K562 (cell line): ENCODE data around the gene CLIP1. TPM values are rescaled to one million over a fixed set of nuclear protein-coding genes. Genes with fewer than 3 reads are reported as not detected.

Experiments used
- ATF7 ChIP-seq: fragments of 450-650 bp; IDR thresholded peaks from 2 replicates; pipeline ENCODE4 v1.7.1; 2014; ENCODE audit warnings: mild to moderate bottlenecking, moderate library complexity
- BRD4 ChIP-seq: fragments of 200-600 bp; sonication (generic); IDR thresholded peaks from 2 replicates; pipeline ENCODE4 v1.6.1; 2017; ENCODE audit warnings: inconsistent platforms
- CBX8 ChIP-seq: fragments of 200-600 bp; sonication (generic); IDR thresholded peaks from 2 replicates; pipeline ENCODE4 v1.6.1; 2012; ENCODE audit warnings: borderline replicate concordance, mixed run types, low read depth, mild to moderate bottlenecking, moderate library complexity, mixed read lengths, low read length, control low read depth, inconsistent platforms; ENCODE audit not compliant: poor library complexity, severe bottlenecking; ENCODE audit errors: extremely low read depth
- DIDO1 ChIP-seq: fragments of 450-650 bp; IDR thresholded peaks from 2 replicates; pipeline ENCODE4 v1.6.1; 2016; ENCODE audit warnings: low read depth, missing biosample characterization, missing genetic modification characterization
- GABPB1 ChIP-seq: sonication (generic); formaldehyde crosslinking; IDR thresholded peaks from 2 replicates; pipeline ENCODE4 v1.8.0; 2022; ENCODE audit warnings: mild to moderate bottlenecking, missing genetic modification reagents
- HMG20A ChIP-seq: fragments of 450-650 bp; formaldehyde crosslinking; conservative IDR thresholded peaks from 2 replicates; pipeline ENCODE4 v1.4.0; 2020; ENCODE audit warnings: mild to moderate bottlenecking, mixed read lengths
- KLF6 ChIP-seq: fragments of 250-450 bp; sonication (Bioruptor Pico); IDR thresholded peaks from 2 replicates; pipeline ENCODE4 v1.4.0; 2020; ENCODE audit warnings: mild to moderate bottlenecking, moderate library complexity, borderline replicate concordance
- MAFK ChIP-seq: IDR thresholded peaks from 2 replicates; pipeline ENCODE4 v1.6.1; 2011; ENCODE audit warnings: low read length, improper control_type of control experiment
- MEF2D ChIP-seq: conservative IDR thresholded peaks from 2 replicates; pipeline ENCODE4 v1.6.1; 2016; ENCODE audit warnings: low read depth, missing genetic modification characterization, missing compliant biosample characterization
- MTA3 ChIP-seq: fragments of 450-650 bp; formaldehyde crosslinking; IDR thresholded peaks from 2 replicates; pipeline ENCODE4 v1.6.1; 2017; ENCODE audit warnings: mild to moderate bottlenecking, borderline replicate concordance
- NFIX ChIP-seq: fragments of 250-450 bp; sonication (Bioruptor Pico); IDR thresholded peaks from 2 replicates; pipeline ENCODE4 v1.4.0; 2020; ENCODE audit warnings: low read depth, mild to moderate bottlenecking, moderate library complexity
- NR2C2 ChIP-seq, 2 experiments: fragments of 200-800 bp in 1 of 2; sonication (Bioruptor generic) in 1 of 2; sonication (generic) in 1 of 2; formaldehyde crosslinking in 1 of 2; IDR thresholded peaks; 2 replicates each; pipeline versions ENCODE4 v1.6.1 to v1.8.0; 2016 to 2022; ENCODE audit warnings: mild to moderate bottlenecking in 1 of 2, missing compliant biosample characterization in 1 of 2, missing genetic modification characterization in 1 of 2, missing genetic modification reagents in 1 of 2
- SETDB1 ChIP-seq: IDR thresholded peaks from one replicate; pipeline ENCODE4 v1.6.1; 2012; ENCODE audit warnings: low read length, control low read depth, inconsistent platforms
- SMAD4 ChIP-seq: fragments of 250-450 bp; sonication (Bioruptor Pico); conservative IDR thresholded peaks from 2 replicates; pipeline ENCODE4 v1.8.0; 2021; ENCODE audit warnings: inconsistent platforms, mild to moderate bottlenecking, moderate library complexity
- STAT5A ChIP-seq: IDR thresholded peaks from 2 replicates; pipeline ENCODE4 v1.6.1; 2012; ENCODE audit warnings: low read length, inconsistent platforms, borderline replicate concordance
- TRIM25 ChIP-seq: fragments of 450-650 bp; IDR thresholded peaks from 2 replicates; pipeline ENCODE4 v1.7.0; 2016; ENCODE audit warnings: borderline replicate concordance
- WHSC1 ChIP-seq: IDR thresholded peaks from one replicate; pipeline ENCODE4 v1.6.1; 2012; ENCODE audit warnings: low read length, control low read depth, inconsistent platforms
- ZBTB9 ChIP-seq: fragments of 450-650 bp; formaldehyde crosslinking; IDR thresholded peaks from 2 replicates; pipeline ENCODE4 v1.4.0; 2020; ENCODE audit warnings: mild to moderate bottlenecking, moderate library complexity
- ZEB2 ChIP-seq: fragments of 450-650 bp; IDR thresholded peaks from 2 replicates; pipeline ENCODE4 v1.6.1; 2016
- ZNF431 ChIP-seq: sonication (generic); formaldehyde crosslinking; IDR thresholded peaks from 2 replicates; pipeline ENCODE4 v1.8.0; 2022; ENCODE audit warnings: mild to moderate bottlenecking, missing genetic modification reagents
- ZNF639 ChIP-seq, 2 experiments: fragments of 200-800 bp in 1 of 2; sonication (Bioruptor generic) in 1 of 2; sonication (generic) in 1 of 2; formaldehyde crosslinking in 1 of 2; IDR thresholded peaks in 1 of 2; conservative IDR thresholded peaks in 1 of 2; 2 replicates each; pipeline versions ENCODE4 v1.5.0 to v1.6.1; 2016 to 2020; ENCODE audit warnings: missing compliant biosample characterization in 1 of 2, missing genetic modification characterization in 1 of 2, missing genetic modification reagents in 1 of 2
- polyA plus RNA-seq, 8 experiments: library from polyadenylated mRNA; depleted of rRNA in 4 of 8; stranded (reverse) in 5 of 8; unstranded in 3 of 8; fragments of >200 nt; fragmentation: Nextera tagmentation in 2 of 8; fragmentation: Illumina TruSeq in 1 of 8; extraction: Ambion mirVana in 2 of 8; extraction: Trizol in 1 of 8; gene quantifications; 2 replicates each; pipeline versions ENCODE4 v1.2.1 to v1.2.3, GENCODE V29; 2011 to 2014; ENCODE audit warnings: inconsistent platforms in 1 of 8, missing spikeins in 1 of 8
- total RNA-seq, 7 experiments: library from RNA; depleted of rRNA in 6 of 7; stranded (reverse); fragments of >200 nt in 6 of 7; fragmentation: Illumina TruSeq in 2 of 7; extraction: Trizol in 2 of 7; gene quantifications; 2 replicates each; pipeline versions ENCODE4 v1.2.1 to v1.2.3, GENCODE V29; 2011 to 2021; ENCODE audit warnings: low replicate concordance in 1 of 7

The CLIP1 gene
- total and polyA plus RNA-seq, 9 of the 15 experiments (the other 6 are each of a cell fraction or from before 2014, with no cell fraction given), result 5.8 to 33.9 (median 27.6) TPM

GRCh38 chr12:122406701-122407164 is 15.7 kb downstream of the CLIP1 start (continued):
- TF ChIP-seq ZNF639 (CRISPR knock-in tag; conservative IDR thresholded peaks at IDR 0.05 in 1 of 2, IDR thresholded peaks at IDR 0.05 in 1 of 2) (no peak), ATF7 (peak; percentile 80), MTA3 (no peak), CBX8 (no peak), GABPB1 (CRISPR knock-in tag) (no peak), BRD4 (no peak; the same call in 1 of the 2 replicates), WHSC1 (no peak), ZNF431 (CRISPR knock-in tag) (no peak), MAFK (no peak), ZEB2 (no peak), MEF2D (peak; percentile 42), DIDO1 (tag) (no peak), NR2C2 (CRISPR knock-in tag; IDR thresholded peaks at IDR 0.05) (no peak), NR2C2 (tag; IDR thresholded peaks at IDR 0.05) (peak; percentile 46), ZBTB9 (CRISPR knock-in tag) (0 out of 2 replicates have a peak, but pooled peaks have one; percentile 39), SMAD4 (peak; percentile 60), NFIX (CRISPR knock-in tag) (no peak), TRIM25 (no peak), HMG20A (CRISPR knock-in tag) (no peak), SETDB1 (no peak), STAT5A (no peak), KLF6 (CRISPR knock-in tag) (peak; percentile 48; the same call in 1 of the 2 replicates)
